HG03457 (cell line): ENCODE measurements around the gene ZNF440.
"Not testable (repeated sequence)": the region's sequence is repeated elsewhere in the genome, so short reads cannot be mapped to it uniquely, and the experiment has no call there.

Experiments
- ATAC-seq: cut with Tn5 transposase; IDR thresholded peaks from one replicate; pipeline ENCODE4 v1.9.1; 2021; ENCODE audit warnings: moderate number of reproducible peaks; ENCODE audit not compliant: unreplicated experiment

The ZNF440 gene

DNA sequence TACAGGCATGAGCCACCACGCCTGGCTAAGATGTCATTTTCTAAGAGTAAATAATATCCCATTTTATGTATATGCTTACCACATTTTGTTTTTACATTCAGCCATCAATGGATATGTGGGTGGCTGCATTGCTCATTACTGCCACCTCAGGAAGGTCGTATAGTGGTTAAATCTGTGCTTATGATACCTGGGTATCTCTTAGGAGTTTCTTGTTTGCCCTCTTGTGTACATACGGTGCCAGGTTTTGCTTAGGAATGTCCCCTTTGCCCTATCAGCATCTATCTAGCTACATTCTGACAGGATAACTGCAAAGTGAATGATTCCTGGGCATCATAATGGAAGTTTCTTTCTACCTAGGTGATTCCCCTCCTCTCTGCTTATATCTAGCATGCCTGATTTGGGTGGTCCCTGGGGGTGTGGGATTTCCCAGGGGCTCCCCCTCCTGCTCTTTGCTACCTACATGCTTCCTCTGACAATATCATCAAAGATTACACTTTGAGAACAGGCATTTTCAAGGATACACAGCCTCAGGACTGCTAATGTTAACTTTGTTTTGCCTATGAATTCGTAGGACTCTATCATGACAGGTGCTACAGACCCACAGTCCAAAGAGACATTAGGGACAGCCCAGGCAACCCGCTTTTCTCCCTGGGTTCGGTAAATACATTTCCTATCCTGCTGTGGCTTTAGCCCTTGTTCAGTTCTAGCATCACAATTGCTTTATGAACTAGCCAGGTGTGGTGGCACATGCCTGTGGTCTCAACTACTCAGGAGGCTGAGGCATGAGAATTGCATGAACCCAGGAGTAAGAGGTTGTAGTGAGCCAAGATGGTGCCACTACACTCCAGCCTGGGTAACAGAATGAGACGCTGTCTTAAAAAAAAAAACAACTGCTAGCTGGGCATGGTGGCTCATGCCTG lies 15.1 kb downstream of the ZNF440 start:
- ATAC-seq: not testable (repeated sequence)

- ATAC-seq: no peak
These were observed 18.3 kb downstream of the ZNF440 start for GRCh38 chr19:11832253-11832912.

DNA sequence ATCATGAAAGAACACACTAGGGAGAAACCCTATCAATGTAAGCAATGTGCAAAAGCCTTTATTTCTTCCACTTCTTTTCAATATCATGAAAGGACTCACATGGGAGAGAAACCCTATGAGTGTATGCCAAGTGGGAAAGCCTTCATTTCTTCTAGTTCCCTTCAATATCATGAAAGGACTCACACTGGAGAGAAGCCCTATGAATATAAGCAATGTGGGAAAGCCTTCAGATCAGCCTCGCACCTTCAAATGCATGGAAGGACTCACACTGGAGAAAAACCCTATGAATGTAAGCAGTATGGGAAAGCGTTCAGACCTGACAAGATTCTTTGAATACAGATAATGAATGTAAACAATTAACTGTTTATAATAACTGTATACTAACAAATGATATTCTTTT lies 19.5 kb downstream of the ZNF440 start:
- ATAC-seq: no peak

DNA sequence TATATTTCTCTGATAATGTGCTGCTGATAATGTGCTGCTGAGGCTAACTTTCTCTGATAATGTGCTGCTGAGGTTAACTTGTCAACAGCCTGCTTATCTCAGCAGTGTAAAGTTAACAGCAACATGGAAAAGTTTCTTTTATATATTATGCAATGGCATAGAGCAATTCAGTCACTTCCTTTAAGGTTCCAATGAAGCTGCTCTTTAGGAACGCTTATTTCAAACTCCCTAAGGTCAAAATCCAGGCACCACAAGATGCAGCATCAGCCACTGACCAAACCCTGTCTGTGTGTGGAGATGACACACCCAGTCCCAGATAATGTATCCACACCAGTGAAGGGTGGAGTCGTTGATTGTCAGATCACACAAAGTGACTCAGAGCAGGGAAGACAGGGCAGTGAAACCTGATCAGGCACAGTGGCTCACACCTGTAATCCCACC lies 21.6 kb downstream of the ZNF440 start:
- ATAC-seq: not testable (repeated sequence)

- no peak for ATAC-seq
These were observed 29.6 kb downstream of the ZNF440 start for GRCh38 chr19:11843722-11844121.

- not testable (repeated sequence) for ATAC-seq
These were observed 33.5 kb downstream of the ZNF440 start for GRCh38 chr19:11847615-11848014.

DNA sequence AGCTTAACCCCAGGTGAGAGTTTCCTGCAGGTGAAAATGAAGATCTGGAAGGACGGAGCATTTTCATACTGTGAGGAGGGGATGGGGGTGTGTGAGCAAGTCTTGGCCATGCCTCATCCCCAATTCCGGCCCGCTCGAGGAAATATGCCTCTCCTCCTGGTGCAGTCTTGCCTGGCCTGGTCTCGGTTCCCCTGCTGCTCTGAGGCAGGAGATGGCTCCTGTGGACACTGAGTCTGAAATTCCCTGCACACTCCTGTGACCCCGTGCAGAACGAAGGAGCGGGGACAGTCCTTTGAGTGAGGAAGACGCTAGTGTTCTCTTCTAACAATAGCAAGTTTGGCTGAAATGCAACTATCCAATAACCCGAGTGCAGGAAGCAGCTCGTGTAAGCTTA lies 34.1 kb downstream of the ZNF440 start:
- no peak for ATAC-seq

DNA sequence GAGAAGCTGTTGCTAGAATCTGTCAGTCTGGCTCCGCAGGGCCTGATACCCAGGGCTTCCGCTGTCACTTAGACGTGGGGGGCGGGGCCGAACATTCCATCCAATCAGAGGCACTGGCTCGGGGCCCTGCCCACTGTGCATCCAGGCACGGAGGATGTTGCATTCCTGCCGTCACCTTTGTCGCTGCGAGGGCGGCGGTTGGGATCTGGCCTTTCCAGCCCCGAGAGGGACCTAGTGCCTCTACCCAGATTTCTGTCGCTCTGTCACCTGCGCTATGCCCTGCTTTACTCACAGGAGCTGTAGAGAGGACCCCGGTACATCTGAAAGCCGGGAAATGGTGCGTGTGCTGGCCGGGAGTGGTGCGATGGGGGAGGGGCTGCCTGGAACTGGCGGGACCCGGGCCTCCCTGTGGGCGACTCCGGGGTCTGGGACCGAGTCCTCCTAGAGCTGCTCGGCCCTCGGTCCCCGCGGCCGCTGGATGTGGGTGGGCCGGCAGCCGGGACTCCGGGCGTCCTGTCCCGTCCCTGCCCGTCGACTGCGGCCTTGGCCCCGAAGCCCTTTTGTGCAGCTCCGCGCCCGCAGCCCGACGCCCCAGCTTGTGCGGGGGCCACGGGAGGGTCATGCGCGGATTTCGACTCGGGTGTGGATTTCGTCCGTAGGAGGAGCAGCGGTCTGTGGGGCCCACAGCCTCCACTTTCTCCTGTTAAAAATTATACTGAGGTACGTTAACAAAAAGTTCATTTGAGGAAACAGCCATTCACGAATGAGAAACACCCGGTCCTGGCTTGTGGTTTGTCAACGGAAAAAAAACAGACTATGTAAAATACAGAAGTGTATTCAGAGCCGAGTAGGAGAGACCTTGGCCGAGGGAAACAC lies 34.8 kb downstream of the ZNF440 start, which contains the start of gene ZNF439:
Gene ZNF439, plus strand, starts transcription at position 133 of the 876 bp plus-strand sequence. Its CDS starts 142 bp downstream, at position 275.
- peak; percentile 69 for ATAC-seq

GRCh38 chr19:11850289-11850688 lies 36.2 kb downstream of the ZNF440 start:
- ATAC-seq: not testable (repeated sequence)

GRCh38 chr19:11853358-11853757 lies 39.3 kb downstream of the ZNF440 start:
- ATAC-seq: no peak

- no peak for ATAC-seq
These were observed 42.6 kb downstream of the ZNF440 start for GRCh38 chr19:11856596-11857250.

- ATAC-seq: no peak
These were observed 46.6 kb downstream of the ZNF440 start for GRCh38 chr19:11860721-11861120.

- no peak for ATAC-seq
These were observed 47.2 kb downstream of the ZNF440 start for GRCh38 chr19:11861301-11861700.

DNA sequence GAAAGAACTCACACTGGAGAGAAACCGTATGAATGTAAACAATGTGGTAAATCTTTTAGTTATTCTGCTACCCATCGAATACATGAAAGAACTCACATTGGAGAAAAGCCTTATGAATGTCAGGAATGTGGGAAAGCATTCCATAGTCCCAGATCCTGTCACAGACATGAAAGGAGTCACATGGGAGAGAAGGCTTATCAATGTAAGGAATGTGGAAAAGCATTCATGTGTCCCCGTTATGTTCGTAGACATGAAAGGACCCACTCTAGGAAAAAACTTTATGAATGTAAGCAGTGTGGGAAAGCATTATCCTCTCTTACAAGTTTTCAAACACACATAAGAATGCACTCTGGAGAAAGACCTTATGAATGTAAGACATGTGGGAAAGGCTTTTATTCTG lies 53.7 kb downstream of the ZNF440 start:
- not testable (repeated sequence) for ATAC-seq

GRCh38 chr19:11868188-11868587 lies 54.1 kb downstream of the ZNF440 start:
- no peak for ATAC-seq

DNA sequence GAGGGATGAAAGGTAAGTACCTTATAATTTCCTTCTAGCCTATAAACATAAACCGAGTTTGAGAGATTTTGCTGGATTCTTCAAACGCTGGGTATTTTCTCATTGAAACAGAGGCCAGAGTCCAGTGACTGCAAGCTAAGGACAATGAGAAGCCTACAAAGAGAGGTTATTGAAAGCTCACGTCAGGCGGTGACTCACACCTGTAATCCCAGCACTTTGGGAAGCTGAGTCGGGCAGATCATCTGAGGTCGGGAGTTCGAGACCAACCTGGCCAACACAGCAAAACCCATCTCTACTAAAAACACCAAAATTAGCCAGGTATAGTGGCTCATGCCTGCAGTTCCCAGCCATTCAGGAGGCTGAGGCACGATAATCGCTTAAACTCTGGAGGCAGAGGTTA lies 58.6 kb downstream of the ZNF440 start:
- ATAC-seq: no peak

DNA sequence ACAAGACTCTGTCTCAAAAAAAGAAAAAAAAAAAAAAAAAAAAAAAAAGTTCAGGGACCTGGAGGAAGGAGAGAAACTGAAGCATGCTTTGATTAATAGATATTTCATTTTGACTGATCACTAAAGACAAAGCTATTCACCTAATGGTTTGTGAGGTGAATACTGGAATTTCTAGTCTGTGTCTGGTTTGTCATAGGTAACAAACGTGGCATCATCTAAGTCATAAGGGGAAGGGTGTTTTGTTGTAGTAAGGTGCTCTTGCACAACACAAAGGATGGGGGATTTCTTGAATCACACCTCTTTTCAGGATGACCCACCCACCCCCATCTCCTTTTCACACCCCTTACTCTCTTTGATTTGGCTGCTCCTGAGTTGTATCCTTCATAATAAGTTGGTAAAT lies 59.7 kb downstream of the ZNF440 start:
- ATAC-seq: no peak

DNA sequence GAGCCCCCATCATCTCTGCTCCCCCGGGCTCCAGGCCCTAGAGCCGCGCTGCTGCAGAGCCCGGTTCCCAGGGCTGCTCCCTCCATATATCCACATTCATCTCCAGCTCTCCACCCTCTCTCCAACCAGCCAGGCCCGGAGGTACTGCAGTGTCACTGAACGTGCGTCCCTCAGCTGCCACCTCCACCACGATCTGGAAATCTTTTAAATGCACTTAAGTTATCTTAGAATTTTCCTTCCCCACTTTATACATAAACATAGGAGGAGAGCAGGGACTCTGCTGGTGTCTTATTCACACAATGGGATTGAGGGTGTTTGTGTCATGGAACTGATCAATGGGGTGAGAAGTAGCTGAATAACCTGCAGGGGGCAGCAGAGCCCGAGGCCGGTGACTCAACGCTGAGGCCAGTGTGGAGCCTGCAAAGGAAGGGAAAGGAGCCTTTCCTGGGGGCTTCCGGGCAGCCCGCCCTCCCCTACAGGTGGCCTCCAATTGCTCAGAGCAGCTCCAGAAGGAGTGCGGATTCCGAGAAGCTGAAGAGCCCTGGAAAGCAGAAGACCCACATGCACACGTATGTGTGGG lies 65.7 kb downstream of the ZNF440 start:
- ATAC-seq: not testable (repeated sequence)

- no peak for ATAC-seq
These were observed 66.5 kb downstream of the ZNF440 start for GRCh38 chr19:11880598-11880997.

DNA sequence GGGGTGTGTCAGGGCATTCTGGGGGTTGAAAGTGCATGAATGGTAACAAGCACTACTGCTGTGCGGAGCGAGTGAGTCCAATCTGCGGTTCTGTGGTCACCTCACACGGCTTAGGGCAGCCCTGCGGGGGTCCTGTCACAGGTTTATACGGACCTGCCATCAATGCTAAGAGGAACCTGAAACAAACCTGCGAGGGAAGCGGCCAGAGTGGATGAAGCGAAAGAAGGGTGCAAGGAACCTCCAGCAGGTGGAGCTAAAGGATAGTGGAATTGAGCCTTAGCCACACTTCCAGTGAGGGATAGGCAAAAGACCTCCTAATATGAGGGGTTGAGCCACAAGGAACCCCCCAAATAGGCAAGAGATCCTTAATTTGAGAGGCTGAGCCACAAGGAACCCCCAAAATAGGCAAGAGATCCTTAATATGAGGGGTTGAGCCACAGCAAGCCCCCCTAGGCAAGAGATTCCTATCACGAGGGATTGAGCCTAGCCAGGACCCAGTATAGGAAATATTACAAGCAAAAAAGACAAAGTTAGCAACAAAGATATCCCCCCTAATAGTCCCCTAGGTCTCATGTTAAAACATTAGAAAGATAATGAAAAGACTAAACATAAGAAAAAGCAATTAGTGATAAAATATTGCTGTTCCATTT lies 67.2 kb downstream of the ZNF440 start:
- ATAC-seq: no peak
